Myocyte (in vitro differentiated cells): ENCODE measurements around the gene FLOT2. TPM values are rescaled to one million over a fixed set of nuclear protein-coding genes. Genes with fewer than 3 reads are reported as not detected.
"Not testable (repeated sequence)": the region's sequence is repeated elsewhere in the genome, so short reads cannot be mapped to it uniquely, and the experiment has no call there.

ENCODE experiments used
- DNase-seq: peaks from one replicate; pipeline ENCODE4 v3.0.0-alpha.2; 2012; ENCODE audit warnings: low read depth
- total RNA-seq: library from RNA; depleted of rRNA; stranded (reverse); fragments of >200 nt; gene quantifications from 2 replicates; pipeline ENCODE4 v1.2.3, GENCODE V29; 2014

The FLOT2 gene
- total RNA-seq, 1 donor from 2014 or later, result 36.4 TPM

GRCh38 chr17:28916302-28916934 lies 18.9 kb upstream of the FLOT2 start:
- peak; percentile 40 for DNase-seq

GRCh38 chr17:28912938-28913333 lies 15.4 kb upstream of the FLOT2 start:
- no peak for DNase-seq

- no peak for DNase-seq
Observed at GRCh38 chr17:28912281-28912937, 14.9 kb upstream of the FLOT2 start.

- no peak for DNase-seq
Observed at GRCh38 chr17:28911411-28912045, 14.0 kb upstream of the FLOT2 start.

GRCh38 chr17:28910534-28910933 lies 13.0 kb upstream of the FLOT2 start:
- no peak for DNase-seq

GRCh38 chr17:28908640-28909167 lies 11.2 kb upstream of the FLOT2 start:
- peak; percentile 74 for DNase-seq

GRCh38 chr17:28907709-28908475 lies 10.4 kb upstream of the FLOT2 start:
- peak; percentile 45 for DNase-seq

GRCh38 chr17:28906706-28907438 lies 9.3 kb upstream of the FLOT2 start:
- no peak for DNase-seq

- no peak for DNase-seq
Observed at GRCh38 chr17:28906276-28906675, 8.7 kb upstream of the FLOT2 start.

GRCh38 chr17:28904800-28905199 lies 7.3 kb upstream of the FLOT2 start:
- DNase-seq, result no peak

GRCh38 chr17:28903546-28903841 lies 6.0 kb upstream of the FLOT2 start:
- DNase-seq, result not testable (repeated sequence)

- peak; percentile 84 for DNase-seq
Observed at GRCh38 chr17:28902819-28903545, 5.4 kb upstream of the FLOT2 start, which contains the start of gene DHRS13. DHRS13 (minus strand) TSS chr17:28903079; CDS start chr17:28902944, 135 bp downstream.

GRCh38 chr17:28901866-28902818 lies 4.6 kb upstream of the FLOT2 start:
- DNase-seq, result peak; percentile 31

- no peak for DNase-seq
Observed at GRCh38 chr17:28900986-28901726, 3.6 kb upstream of the FLOT2 start.

- DNase-seq, result no peak
Observed at GRCh38 chr17:28899212-28899815, 1.8 kb upstream of the FLOT2 start.

- DNase-seq, result no peak
Observed at GRCh38 chr17:28898527-28898955, 1.0 kb upstream of the FLOT2 start.

GRCh38 chr17:28897769-28898526 lies 415 bp upstream of the FLOT2 start:
- peak; percentile 49 for DNase-seq
